HTR-8/SVneo (cell line): ENCODE results near the gene MED10.

ENCODE experiments used
- DNase-seq: peaks from one replicate; pipeline ENCODE4 v3.0.0; 2011; ENCODE audit warnings: low spot score, mixed read lengths; ENCODE audit not compliant: insufficient read length
- FAIRE-seq: peaks from 2 replicates; lab custom pipeline; 2011; peaks lifted over from hg19 to GRCh38; lab: Jason Lieb, UNC

Gene MED10

DNA sequence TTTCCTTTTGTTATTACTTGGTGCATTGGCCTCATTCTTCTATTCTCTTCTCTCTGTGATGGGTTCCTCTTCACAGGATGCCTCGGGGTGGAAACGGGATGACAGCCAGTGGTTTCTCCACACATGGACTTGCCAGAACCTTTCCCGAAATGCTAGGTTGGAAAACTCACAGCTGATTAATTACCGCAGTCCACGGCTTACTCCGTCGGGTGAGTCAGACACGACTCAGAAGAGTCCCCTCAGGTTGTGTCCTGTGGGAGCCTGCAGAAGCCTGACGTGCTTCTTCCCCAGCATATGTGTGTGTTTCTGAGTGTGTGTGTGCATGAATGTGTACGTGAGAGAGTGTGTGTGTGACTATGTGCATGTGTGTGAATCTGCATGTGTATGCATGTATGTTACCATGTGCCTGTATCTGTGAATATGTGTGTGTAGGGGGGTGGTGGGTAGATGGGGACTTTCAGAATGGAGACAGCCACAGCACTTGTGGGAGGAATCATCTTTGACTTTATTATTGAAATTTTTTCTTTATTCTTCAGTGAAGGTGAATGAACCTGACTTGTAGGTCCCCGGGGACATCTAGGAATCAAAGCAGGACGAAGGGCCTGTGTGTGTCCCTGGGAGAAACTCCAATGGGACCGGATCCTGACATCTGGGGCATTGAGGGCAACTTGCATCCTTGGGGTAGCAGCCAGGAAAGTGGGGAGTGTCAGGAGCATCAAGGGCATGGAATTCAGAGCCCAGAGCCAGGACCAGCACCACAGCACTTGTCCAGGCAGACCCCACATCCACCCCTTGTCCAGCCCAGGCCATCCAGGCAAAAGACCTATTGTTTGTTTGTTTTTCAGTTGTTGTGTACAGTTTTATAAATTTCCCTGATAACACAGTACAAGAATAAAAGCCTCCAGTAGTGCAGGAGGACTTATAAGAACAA lies 21.9 kb upstream of the MED10 start:
- DNase-seq: peak; percentile 44

DNA sequence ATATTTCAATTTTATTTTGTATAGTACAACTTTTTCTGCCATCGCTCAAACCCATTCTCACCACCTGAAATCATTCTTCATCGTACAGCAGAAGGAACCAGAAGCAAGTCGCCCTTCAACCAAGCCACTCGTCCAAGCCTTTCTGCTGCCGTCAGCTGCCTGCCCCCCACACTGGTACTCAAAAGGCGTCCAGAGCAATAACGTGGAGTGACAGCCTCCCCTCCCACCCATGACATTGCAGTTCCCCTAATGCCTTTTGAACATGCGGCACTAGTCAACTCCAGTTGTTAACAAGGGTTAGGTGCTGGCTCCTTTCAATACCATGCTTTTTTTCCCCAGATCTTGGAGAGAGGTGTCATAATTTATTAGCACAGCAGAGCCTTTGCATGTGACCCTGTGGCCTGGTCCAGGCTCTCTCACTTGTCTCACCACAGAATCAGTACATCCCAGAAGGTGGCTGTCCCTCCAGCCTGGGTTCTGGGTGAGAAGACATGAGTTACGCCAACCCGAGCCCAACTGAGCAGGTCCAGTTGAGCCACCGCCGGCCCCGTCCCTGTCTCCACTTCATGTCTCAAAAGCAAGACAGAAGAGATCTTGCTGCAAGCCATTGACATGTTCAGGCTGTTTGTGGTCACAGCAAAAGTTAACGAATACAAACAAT lies 20.4 kb upstream of the MED10 start:
- no peak for FAIRE-seq
- DNase-seq: no peak

More for the DNA sequence above, 21.9 kb upstream of the MED10 start:
- peak; percentile 51 for FAIRE-seq

DNA sequence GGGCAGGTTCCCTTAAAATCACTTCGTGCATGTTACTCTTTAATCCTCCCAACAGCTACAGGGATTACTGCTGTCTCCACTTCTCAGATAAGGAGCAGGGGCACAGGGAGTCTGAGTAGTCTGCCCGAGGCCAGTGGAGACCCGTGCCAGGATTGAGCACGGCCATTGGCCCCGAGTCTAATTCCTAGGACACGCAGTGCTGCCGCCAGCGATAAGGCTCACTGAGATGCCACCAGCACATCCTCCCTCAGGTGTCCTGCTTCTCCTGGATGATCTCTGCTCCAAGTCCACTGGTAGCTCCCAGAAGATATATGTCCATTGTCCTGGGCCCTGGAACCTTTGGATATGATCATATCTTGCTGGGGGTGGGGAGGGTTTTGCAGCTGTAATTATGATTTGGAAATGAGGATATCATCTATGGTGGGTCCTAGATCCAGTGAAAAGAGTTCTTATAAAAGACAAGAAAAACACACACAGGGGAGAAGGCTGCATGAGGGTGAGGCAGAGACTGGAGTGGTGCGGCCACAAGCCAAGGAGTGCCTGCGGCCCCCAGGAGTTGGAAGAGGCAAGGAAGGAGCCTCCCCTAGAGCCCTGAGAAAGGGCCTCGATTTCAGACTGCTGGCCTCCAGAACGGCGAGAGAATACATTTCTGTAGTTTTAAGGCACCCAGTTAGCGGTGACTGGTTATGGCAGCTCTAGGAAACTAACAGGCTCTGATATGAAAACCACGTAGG lies 19.4 kb upstream of the MED10 start:
- DNase-seq (no peak), FAIRE-seq (no peak)

DNA sequence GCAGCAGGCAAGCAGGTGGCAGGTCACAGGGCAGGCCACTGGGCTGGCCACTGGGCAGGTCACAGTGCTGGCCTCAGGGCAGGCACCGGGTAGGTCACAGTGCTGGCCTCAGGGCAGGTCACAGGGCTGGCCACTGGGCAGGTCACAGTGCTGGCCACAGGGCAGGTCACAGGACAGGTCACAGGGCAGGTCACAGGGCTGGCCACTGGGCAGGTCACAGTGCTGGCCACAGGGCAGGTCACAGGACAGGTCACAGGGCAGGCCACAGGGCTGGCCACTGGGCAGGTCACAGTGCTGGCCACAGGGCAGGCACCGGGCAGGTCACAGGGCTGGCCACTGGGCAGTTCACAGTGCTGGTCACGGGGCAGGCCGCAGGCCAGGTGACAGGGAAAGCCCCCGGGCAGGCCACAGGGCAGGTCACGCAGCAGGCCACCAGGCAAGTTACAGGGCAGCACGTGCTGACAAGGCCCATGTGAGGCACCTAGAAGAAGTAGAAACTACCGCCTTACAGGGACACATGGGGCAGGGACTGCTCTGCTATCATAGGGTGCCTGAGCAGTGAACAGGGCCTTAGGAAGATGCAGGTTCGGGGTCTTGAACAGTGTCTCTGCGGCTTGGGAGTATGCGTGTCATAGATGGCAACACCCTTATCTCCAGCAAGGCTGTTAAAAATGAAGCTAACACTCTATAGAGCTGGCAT lies 18.6 kb upstream of the MED10 start:
- DNase-seq (no peak), FAIRE-seq (peak; percentile 55)

DNA sequence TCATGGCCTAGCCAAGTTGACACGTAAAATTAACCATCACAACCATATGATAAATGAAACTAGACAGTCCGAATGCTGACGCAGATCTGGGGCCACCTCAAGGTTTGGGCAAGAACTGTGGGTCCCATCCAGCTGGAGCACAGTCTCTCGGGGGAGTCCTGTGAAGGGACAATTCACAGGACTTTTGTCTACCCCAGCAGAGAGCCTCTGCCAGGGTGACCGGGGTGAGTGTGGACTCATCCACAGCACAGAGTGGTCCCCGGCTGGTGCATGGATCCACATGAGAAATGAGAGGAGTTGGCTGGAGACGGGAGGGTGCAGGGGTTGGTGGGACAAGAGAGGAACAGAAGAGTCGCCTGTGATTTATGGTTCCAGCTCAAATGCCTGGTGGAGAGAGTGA lies 17.7 kb upstream of the MED10 start:
- DNase-seq: no peak
- FAIRE-seq: no peak

DNA sequence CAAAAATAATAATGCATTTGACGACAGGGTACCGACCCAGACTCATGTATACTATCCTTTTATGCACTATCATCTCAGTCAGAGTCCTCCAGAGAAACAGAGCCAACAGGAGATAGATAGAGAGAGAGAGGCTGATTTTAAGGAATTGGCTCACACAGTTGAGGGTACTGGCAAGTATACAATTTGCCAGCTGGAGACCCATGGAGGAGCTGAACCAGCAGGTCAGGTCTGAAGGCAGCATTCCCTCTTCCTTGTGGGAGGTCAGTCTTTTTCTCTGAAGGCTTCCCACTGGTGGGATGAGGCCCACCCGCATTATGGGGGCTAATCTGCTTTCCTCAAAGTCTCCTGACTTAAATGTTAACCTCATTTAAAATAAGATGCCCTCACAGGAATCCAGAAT lies 17.3 kb upstream of the MED10 start:
- no peak for FAIRE-seq
- DNase-seq: no peak

DNA sequence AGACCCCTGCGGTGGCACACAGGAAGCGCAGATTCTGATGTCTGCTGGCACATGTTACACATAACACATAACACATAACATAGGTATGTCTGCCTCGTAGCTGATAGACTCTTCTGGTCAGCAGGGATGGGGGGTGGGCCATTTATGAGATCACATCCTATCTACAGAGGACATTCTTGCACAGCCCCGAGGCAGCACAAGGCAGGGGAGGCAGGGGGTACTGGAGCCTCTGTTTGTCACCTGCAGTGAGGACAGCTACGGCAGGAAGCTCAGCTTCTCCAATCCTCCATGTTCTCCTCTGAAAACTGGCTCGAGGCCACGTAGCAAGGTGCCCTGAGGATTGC lies 16.7 kb upstream of the MED10 start:
- FAIRE-seq: no peak

DNA sequence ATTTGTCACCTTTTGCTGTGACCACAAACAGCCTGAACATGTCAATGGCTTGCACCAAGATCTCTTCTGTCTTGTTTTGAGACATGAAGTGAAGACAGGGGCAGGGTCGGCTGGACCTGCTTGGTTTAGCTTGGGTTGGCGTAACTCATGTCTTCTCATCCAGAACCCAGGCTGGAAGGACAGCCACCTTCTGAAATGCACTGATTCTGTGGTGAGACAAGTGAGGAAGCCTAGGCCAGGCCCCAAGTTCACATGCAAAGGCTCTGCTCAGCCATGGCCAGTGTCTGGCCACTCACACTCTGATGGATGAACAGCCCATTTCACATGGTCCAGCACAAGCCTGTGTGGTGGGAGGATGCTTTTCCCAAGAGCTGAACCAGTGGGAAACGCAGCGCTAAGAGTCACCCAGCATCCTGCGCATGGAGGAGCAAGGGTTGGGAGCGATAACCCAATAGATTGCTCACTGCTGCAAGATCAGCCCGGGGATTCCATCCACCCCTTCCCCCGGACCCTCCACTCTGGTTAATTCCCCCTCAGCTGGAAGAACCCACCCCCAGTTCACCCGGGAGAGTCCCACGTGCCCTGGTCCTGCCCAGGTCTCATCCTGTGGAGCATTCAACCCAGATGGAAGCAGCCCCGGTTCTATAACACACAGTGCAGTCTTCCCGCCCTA lies 16.2 kb upstream of the MED10 start:
- no peak for DNase-seq
- no peak for FAIRE-seq

More for the DNA sequence above, 16.7 kb upstream of the MED10 start:
- DNase-seq: no peak

DNA sequence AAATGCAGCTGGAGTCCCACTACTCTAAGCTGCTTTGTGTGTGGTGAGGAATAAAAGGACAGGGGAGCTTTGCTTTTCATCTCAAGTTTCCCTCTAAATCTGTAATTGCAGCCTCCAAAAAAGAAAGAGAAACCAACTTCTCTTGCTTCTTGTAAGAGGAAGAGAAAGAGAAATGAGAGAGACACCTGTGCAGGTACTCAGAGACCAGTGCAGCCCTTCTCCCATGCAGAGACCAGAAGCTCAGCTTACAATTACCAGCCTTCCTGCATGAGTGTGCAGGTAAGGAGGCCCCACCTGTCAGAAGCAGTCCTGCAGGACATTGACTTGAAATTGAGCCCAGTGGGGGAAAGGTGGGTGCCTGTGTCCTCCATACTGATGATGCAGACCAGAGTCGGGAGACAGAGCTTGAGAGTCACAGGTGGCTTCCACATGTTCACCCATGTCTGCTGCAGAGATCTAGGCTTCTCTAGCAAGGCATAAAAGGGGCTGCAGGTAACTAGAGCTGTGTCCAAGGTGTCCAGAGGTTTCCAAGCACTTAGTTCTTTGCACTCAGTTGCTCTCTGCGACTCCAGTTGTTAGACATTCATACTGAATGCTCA lies 15.3 kb upstream of the MED10 start:
- DNase-seq (no peak), FAIRE-seq (no peak)

DNA sequence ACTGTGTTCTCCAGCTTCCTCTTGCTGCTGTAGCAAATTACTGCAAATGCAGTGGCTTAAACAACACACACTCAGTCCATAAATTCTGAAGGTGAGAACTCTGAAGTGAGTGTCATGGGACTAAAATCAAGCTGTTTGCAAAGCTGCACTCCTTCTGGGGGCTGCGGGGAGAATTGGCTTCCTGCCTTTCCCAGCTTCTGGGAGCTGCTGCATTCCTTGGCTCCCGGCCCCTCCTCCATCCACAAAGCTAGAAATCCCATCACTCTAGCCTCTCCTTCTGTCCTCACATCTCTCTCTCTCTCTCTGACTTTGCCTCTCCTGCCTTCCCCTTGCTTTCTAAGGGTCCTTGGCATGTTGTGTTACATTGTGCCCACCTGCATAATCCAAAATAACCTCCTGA lies 14.2 kb upstream of the MED10 start:
- FAIRE-seq: no peak
- DNase-seq: no peak

DNA sequence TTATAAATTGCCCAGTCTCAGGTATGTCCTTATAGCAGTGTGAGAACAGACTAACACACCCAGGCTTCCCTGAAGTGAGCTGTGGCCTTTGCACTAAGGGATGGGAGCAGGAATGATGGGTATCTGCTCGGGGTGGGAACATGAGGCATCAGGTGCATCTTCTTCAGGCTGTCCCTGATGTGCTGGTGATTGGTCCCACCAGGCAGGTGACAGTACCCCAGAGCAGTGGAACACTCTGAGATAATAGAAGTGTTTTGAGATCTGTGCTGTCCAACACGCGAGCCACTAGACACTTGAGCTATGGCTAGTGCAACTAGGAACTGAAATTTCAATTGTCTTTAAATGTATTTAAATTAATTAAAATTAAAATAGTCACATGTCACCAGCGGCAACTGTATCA lies 12.8 kb upstream of the MED10 start:
- DNase-seq (no peak), FAIRE-seq (no peak)

DNA sequence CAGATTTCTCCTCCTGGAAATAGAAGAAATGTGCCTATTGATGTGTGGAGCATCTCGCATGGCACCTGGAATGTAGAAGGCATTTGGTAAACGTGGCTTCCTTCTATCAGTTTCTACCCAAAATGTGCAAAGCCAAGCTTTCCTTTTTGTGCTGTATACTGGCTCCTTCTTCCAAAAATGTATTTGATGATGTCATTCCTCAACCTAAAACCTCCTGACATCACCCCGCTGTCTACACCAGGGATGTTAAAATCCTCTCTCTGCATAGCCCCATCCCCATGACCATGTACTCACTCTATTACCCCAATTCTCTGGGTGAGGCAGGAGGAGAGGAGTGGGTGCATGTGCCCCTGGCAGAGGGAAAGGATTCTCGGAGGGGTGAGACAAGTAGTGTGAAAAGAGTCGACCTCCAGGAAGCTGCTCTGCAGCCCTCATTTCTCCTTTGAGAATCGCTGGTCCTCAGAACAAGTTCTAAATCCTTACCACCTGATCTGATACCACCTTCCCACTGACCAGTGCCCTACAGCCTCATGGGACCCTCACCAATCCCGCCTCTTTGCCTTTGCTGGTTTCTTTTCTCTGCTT lies 11.7 kb upstream of the MED10 start:
- DNase-seq (no peak), FAIRE-seq (no peak)

DNA sequence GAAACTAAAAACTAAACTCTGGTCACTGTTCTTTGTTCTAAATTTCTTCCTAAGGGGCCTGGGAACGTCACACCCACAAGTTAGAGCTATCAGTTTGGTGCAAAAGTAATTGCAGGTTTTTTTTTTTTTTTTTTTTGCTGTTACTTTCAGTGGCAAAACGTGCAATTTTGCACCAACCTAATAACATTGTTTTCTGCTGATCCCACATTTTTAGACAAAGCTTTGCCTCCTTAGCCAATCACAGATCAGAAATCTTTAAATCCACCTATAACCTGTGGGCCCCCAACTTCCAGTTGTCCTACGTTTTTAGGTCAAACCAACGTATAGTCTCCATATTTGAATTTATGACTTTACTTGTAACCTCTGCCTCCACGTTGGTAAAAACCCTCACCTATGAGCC lies 11.1 kb upstream of the MED10 start:
- DNase-seq (no peak), FAIRE-seq (no peak)

DNA sequence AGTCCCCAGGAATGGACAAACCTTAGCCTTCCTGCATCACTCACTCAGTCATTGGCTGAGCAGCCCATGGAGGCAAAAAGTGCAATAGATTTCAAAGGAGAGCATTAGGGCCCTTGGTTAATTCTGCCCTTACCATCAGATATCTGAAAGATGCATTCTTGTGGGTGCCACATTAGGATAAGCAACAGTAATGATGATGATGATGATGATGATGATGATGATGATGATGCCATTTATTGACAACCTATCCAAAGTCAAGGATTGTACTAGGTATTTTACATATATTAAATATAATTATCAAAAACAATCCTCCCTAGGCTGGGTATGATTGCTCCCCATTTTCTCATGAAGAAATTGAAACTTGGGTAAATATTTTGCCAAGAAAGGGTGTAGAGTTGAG lies 9.6 kb upstream of the MED10 start:
- DNase-seq (no peak), FAIRE-seq (no peak)

DNA sequence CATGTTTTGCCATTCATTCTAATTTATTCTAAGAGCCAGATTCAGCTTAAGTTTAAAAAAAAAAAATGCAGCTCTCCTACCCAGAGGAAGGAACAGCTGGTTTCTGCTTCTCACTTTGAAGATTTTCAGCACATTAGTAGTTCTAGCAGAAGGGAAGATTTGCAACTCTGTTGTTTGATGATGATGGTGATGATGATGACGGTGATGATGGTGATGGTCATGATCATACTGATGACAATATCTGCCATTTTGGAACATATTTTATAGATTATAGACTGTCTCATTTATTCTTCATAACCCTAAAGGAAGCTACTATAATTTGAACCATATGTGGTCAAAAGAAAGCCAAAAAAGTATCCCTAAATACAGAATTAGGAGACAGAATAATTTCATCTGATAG lies 7.9 kb upstream of the MED10 start:
- FAIRE-seq (no peak), DNase-seq (no peak)

DNA sequence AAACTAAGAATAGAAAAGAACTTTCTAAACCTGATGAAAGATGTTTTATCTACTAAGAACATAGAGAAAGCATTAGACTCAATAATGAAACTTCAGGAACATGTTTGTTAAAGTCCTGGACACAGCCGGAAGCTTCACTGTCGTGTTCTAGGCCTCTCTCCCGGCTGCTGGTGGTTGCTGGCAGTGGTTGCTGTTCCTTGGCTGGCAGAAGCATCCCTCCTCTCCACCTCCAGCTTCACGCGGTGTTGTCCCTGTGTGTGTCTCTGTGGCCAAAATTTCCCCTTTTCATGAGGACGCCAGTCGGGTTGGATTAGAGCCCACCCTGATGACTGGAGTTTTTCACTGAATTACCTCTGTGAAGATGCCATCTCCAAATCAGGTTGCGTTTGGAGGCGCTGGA lies 6.5 kb upstream of the MED10 start:
- DNase-seq (no peak), FAIRE-seq (no peak)

DNA sequence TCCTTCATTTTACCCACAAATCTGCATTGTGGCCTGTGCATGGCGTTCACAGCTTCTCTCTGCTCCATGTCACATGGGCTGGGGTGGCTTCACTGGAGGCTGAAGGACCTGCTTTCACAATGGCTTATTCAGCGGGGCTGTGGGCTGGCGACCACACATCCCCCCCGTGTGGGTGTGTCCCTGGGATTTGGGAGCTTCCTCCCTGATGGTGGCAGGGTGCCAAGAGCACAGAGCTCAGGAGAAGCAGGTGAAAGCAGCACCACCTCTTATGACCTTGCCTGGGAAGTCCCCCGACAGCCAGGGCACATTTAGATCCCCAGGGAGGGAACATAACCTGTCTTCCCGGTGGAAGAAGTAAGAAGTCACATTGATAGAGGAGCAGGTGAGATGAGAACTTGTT lies 5.0 kb upstream of the MED10 start:
- FAIRE-seq: peak; percentile 67
- no peak for DNase-seq

DNA sequence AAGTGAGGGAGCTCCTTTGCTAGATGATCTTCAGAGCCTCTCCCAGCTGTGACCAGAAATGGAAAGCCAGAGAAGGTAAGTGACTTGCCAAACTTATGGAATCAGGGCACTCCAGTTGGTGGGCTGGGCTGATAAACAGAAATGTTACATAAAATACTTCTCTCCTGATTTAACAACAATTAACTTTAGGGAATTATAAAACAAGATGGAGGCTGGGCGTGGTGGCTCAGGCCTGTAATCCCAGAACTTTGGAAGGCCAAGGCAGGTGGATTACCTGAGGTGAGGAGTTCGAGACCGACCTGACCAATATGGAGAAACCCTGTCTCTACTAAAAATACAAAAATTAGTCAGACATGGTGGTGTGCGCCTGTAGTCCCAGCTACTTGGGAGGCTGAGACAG lies 899 bp upstream of the MED10 start:
- FAIRE-seq (no peak), DNase-seq (no peak)

DNA sequence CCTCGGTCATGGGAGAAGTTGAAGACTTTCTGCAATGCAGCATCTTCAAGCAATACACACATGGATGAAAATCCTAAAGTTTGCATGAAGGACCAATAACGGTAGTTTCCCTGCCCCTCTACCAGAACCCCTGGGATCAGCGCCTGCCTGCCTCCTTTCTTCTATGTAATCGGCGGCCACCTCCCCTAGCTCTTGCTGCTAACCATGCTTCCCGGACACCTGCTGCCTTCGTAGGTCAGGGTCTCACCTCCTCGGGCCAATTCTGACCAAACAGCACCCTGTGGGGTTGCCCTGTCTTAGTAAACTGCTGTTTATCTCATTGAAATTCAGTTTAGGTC lies 388 bp upstream of the MED10 start:
- DNase-seq (no peak), FAIRE-seq (peak; percentile 13)

DNA sequence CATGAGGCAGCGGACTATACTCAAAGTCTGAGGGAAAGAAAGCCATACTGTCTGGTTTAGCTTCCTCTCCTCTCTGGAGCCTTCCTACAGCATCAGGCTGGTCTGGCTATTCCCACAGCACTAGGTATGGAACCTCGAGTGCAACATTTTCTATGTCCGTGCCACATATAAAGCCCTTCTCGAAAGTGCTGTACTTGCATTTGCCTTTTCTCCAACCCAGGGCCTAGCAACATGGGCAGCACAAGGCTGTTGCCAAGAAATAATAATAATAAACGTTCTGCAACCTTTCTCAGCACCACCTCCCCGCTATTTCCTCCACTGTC lies 804 bp downstream of the MED10 start:
- DNase-seq (no peak), FAIRE-seq (no peak)
